GM18526 (cell line): Measurements from ENCODE around the gene TRAF3IP1.

Experiments
- POLR2A ChIP-seq: IDR thresholded peaks from 3 replicates; pipeline ENCODE4 v1.6.1; 2011; ENCODE audit not compliant: insufficient read length; ENCODE audit errors: extremely low read depth

TRAF3IP1 gene

GRCh38 chr2:238379096-238379810 is 58.9 kb downstream of the TRAF3IP1 start:
- no peak for TF ChIP-seq POLR2A

GRCh38 chr2:238380336-238380735 is 60.0 kb downstream of the TRAF3IP1 start:
- no peak for TF ChIP-seq POLR2A

GRCh38 chr2:238380785-238381184 is 60.5 kb downstream of the TRAF3IP1 start:
- no peak for TF ChIP-seq POLR2A

GRCh38 chr2:238381341-238382115 is 61.2 kb downstream of the TRAF3IP1 start:
- TF ChIP-seq POLR2A = no peak

- no peak for TF ChIP-seq POLR2A
These were observed 62.1 kb downstream of the TRAF3IP1 start for GRCh38 chr2:238382381-238382781.

- no peak for TF ChIP-seq POLR2A
These were observed 62.8 kb downstream of the TRAF3IP1 start for GRCh38 chr2:238383135-238383534.

GRCh38 chr2:238383743-238384380 is 63.5 kb downstream of the TRAF3IP1 start:
- no peak for TF ChIP-seq POLR2A

GRCh38 chr2:238387332-238387731 is 67.0 kb downstream of the TRAF3IP1 start:
- TF ChIP-seq POLR2A = no peak

GRCh38 chr2:238388794-238389193 is 68.5 kb downstream of the TRAF3IP1 start:
- no peak for TF ChIP-seq POLR2A

- no peak for TF ChIP-seq POLR2A
These were observed 69.8 kb downstream of the TRAF3IP1 start for GRCh38 chr2:238389988-238390589.

- TF ChIP-seq POLR2A = no peak
These were observed 70.8 kb downstream of the TRAF3IP1 start for GRCh38 chr2:238391042-238391689.

GRCh38 chr2:238396663-238397062 is 76.3 kb downstream of the TRAF3IP1 start:
- no peak for TF ChIP-seq POLR2A

- TF ChIP-seq POLR2A = no peak
These were observed 77.0 kb downstream of the TRAF3IP1 start for GRCh38 chr2:238397356-238397755.

- no peak for TF ChIP-seq POLR2A
These were observed 78.3 kb downstream of the TRAF3IP1 start for GRCh38 chr2:238398577-238398976.

GRCh38 chr2:238399094-238399493 is 78.8 kb downstream of the TRAF3IP1 start:
- TF ChIP-seq POLR2A = no peak

- TF ChIP-seq POLR2A = no peak
These were observed 81.2 kb downstream of the TRAF3IP1 start for GRCh38 chr2:238401551-238401950.
